Neuronal stem cell (in vitro differentiated cells): ENCODE measurements around the gene C1orf35.

ENCODE experiments used
- DNase-seq: peaks from one replicate; pipeline ENCODE4 v3.0.0-alpha.2; 2013; ENCODE audit warnings: low spot score
- H2AFZ ChIP-seq: one replicate; pipeline ENCODE4 v1.6.1; 2013; ENCODE audit warnings: mild to moderate bottlenecking, low read length, inconsistent platforms
- H2AK5ac ChIP-seq: 2 replicates; pipeline ENCODE4 v1.6.1; 2013; ENCODE audit warnings: low read depth, mild to moderate bottlenecking, inconsistent platforms, low read length, moderate library complexity, mixed read lengths
- H2BK120ac ChIP-seq: 2 replicates; pipeline ENCODE4 v1.6.1; 2013; ENCODE audit warnings: low read depth, mild to moderate bottlenecking, inconsistent platforms, low read length, moderate library complexity, mixed read lengths
- H2BK12ac ChIP-seq: one replicate; pipeline ENCODE4 v1.6.1; 2013; ENCODE audit warnings: low read length, inconsistent platforms
- H2BK15ac ChIP-seq: 2 replicates; pipeline ENCODE4 v1.6.1; 2013; ENCODE audit warnings: mild to moderate bottlenecking, low read length, inconsistent platforms, mixed read lengths
- H2BK5ac ChIP-seq: one replicate; pipeline ENCODE4 v1.6.1; 2013; ENCODE audit warnings: inconsistent platforms, mild to moderate bottlenecking, low read length, moderate library complexity
- H3K14ac ChIP-seq: one replicate; pipeline ENCODE4 v1.6.1; 2013; ENCODE audit warnings: low read length, inconsistent platforms
- H3K18ac ChIP-seq: 2 replicates; pipeline ENCODE4 v1.6.1; 2013; ENCODE audit warnings: low read length, inconsistent platforms
- H3K23ac ChIP-seq: 2 replicates; pipeline ENCODE4 v1.6.1; 2013; ENCODE audit warnings: low read depth, mild to moderate bottlenecking, mixed read lengths, low read length, inconsistent platforms; ENCODE audit not compliant: poor library complexity
- H3K27ac ChIP-seq: replicated peaks from 3 replicates; pipeline ENCODE4 v1.5.1; 2013; ENCODE audit warnings: low read length, inconsistent platforms
- H3K27me3 ChIP-seq, 3 experiments: 2 replicates each; pipeline ENCODE4 v1.6.1; 2013; ENCODE audit warnings: low read length in 3 of 3, mild to moderate bottlenecking in 2 of 3, inconsistent platforms in 1 of 3, low read depth in 1 of 3, mixed read lengths in 1 of 3, moderate library complexity in 1 of 3; ENCODE audit not compliant: control insufficient read depth in 3 of 3, insufficient read depth in 3 of 3
- H3K36me3 ChIP-seq, 2 donors: replicated peaks in 1 of 2; 2 replicates each; pipeline ENCODE4 v1.6.1; 2013; ENCODE audit warnings: low read length in 2 of 2; ENCODE audit not compliant: control insufficient read depth in 2 of 2, insufficient read depth in 2 of 2
- H3K4ac ChIP-seq: 2 replicates; pipeline ENCODE4 v1.6.1; 2013; ENCODE audit warnings: inconsistent platforms, mild to moderate bottlenecking, low read length, moderate library complexity
- H3K4me1 ChIP-seq, 2 donors: 1 replicate in 1 of 2; 2 replicates in 1 of 2; pipeline ENCODE4 v1.6.1; 2013; ENCODE audit warnings: low read length in 2 of 2, low read depth in 1 of 2; ENCODE audit not compliant: control insufficient read depth in 2 of 2, insufficient read depth in 1 of 2
- H3K4me2 ChIP-seq: one replicate; pipeline ENCODE4 v1.6.1; 2013; ENCODE audit warnings: mild to moderate bottlenecking, low read length, inconsistent platforms; ENCODE audit not compliant: insufficient read depth, poor library complexity, severe bottlenecking
- H3K4me3 ChIP-seq, 2 donors: 2 replicates each; pipeline ENCODE4 v1.5.1; 2013; ENCODE audit warnings: low read length in 2 of 2, mild to moderate bottlenecking in 2 of 2, inconsistent platforms in 1 of 2, moderate library complexity in 1 of 2
- H3K79me1 ChIP-seq: one replicate; pipeline ENCODE4 v1.6.1; 2013; ENCODE audit warnings: low read depth, mild to moderate bottlenecking, inconsistent platforms, low read length, moderate library complexity
- H3K9ac ChIP-seq: one replicate; pipeline ENCODE4 v1.6.1; 2013; ENCODE audit warnings: mild to moderate bottlenecking, low read depth, low read length, inconsistent platforms; ENCODE audit not compliant: poor library complexity
- H3K9me3 ChIP-seq, 2 donors: replicated peaks in 1 of 2; 2 replicates each; pipeline versions ENCODE3 to v1.6.1; 2013; ENCODE audit warnings: low read length in 2 of 2, mild to moderate bottlenecking in 2 of 2, inconsistent platforms in 1 of 2, low read depth in 1 of 2, mixed read lengths in 1 of 2, moderate library complexity in 1 of 2; ENCODE audit not compliant: control insufficient read depth in 2 of 2, insufficient read depth in 1 of 2
- H4K8ac ChIP-seq: one replicate; pipeline ENCODE4 v1.6.1; 2013; ENCODE audit warnings: low read depth, mild to moderate bottlenecking, inconsistent platforms, low read length, moderate library complexity
- H4K91ac ChIP-seq: one replicate; pipeline ENCODE4 v1.6.1; 2013; ENCODE audit warnings: low read length, low read depth, mild to moderate bottlenecking, inconsistent platforms; ENCODE audit not compliant: poor library complexity
- WGBS, 2 donors: extraction: QIAGEN DNeasy Blood & Tissue Kit; methylation state at CpG; one replicate each; pipeline ENCODE4 v1.1.7; 2013; ENCODE audit warnings: missing lambda C conversion rate in 2 of 2, mixed read lengths in 1 of 2; ENCODE audit not compliant: insufficient read length in 2 of 2, insufficient replicate concordance in 1 of 2; ENCODE audit errors: extremely low coverage in 2 of 2; 5-methylcytosine and 5-hydroxymethylcytosine counted together

The C1orf35 gene

DNA sequence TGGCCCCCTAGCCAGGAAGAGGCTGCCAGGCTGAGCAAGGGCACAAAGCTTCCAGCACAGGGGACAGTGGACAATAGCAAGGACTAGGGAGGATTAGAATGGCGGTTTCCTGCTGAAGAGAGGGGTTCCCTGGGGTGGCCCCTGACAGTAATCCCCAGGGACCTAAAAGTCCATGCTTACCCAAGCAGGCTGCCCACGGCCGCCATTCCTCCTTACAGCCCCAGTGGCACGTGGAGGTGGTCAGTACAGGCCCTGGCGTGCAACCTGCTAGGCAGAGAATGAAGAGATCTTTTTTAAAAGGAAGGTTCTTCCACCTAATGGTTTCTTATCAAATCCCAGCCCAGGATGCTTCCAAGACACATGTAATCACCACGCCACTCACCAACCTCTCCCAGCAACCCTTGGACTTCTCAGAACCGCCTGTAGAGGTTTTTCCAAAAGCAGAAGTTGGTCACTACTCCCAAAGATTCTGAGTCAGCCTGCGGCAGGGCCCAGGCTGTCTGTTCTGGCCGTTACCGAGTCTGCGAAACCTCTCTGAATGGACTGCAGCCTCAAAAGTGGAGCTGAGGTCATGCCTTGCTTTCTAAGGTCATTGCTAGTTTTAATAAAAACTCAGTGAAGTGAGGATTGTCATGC, 5.0 kb upstream of the C1orf35 start:
- Histone ChIP-seq H4K8ac (no peak overlapping the region), H2AK5ac (peak overlapping the region; percentile 98), H2BK15ac (no peak overlapping the region), H3K36me3 (peaks cover 18 to 35% of the 10 kb centered on the region in 2 donors), H2BK12ac (no peak overlapping the region), H3K4me1 (peaks cover 8 to 13% of the 10 kb centered on the region in 2 donors), H3K9ac (no peak overlapping the region), H2BK120ac (no peak overlapping the region), H3K27me3 (peaks cover 0 to 2% (median 0%) of the 10 kb centered on the region in 3 experiments), H3K79me1 (peaks cover 16% of the 10 kb centered on the region), H3K18ac (no peak overlapping the region), H3K23ac (no peak overlapping the region), H3K4ac (no peak overlapping the region), H3K4me2 (peak overlapping the region; percentile 92), H3K9me3 (no peaks in the 10 kb centered on the region), H3K4me3 (peak overlapping the region; percentile 86 to 98), H3K27ac (no peak overlapping the region), H2BK5ac (no peak overlapping the region), H4K91ac (no peak overlapping the region), H2AFZ (no peak overlapping the region), H3K14ac (no peak overlapping the region)
- WGBS, 2 donors = no CpG with 5 or more reads among the region's 11 CpGs
- no peak for DNase-seq

DNA sequence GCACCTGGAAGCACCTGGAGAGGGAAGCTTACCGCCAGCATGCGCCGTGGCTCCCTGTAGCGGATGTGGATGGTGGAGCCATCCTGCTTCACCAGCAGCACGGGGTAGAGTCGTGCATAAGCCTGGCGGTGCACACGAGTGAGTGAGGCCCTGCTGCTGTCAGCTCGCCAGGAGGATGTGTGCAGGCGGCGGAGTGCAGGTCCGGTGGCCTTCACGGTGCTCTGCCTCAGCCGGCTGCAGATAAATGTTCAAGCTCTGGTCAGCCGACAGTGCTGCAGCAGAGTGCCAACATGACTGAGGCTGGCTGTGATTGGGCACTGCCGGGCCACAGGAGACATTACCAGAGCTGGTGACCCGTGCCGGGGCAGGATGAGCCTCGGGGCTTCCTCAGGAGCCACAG, 4.5 kb upstream of the C1orf35 start:
- H3K27me3 ChIP-seq = peaks cover 0 to 2% (median 0%) of the 10 kb centered on the region in 3 experiments
- H3K4me1 ChIP-seq = peaks cover 8 to 13% of the 10 kb centered on the region in 2 donors
- H2BK5ac ChIP-seq = no peak overlapping the region
- H3K14ac ChIP-seq = no peak overlapping the region
- no peak overlapping the region for H2BK120ac ChIP-seq
- peaks cover 18 to 35% of the 10 kb centered on the region in 2 donors for H3K36me3 ChIP-seq
- H2AFZ ChIP-seq = no peak overlapping the region
- H3K18ac ChIP-seq = no peak overlapping the region
- no peak overlapping the region for H3K27ac ChIP-seq
- no peak overlapping the region for H3K9ac ChIP-seq
- no peak overlapping the region for H2BK12ac ChIP-seq
- WGBS, 2 donors = no CpG with 5 or more reads among the region's 19 CpGs
- peaks cover 18% of the 10 kb centered on the region for H3K79me1 ChIP-seq
- H3K4me2 ChIP-seq = no peak overlapping the region
- no peak for DNase-seq
- no peak overlapping the region for H4K8ac ChIP-seq
- H3K4ac ChIP-seq = no peak overlapping the region
- H3K9me3 ChIP-seq = no peaks in the 10 kb centered on the region
- no peak overlapping the region for H3K23ac ChIP-seq
- no peak overlapping the region for H2AK5ac ChIP-seq
- H4K91ac ChIP-seq = no peak overlapping the region
- peak overlapping the region in 1 of 2 donors; percentile 86 for H3K4me3 ChIP-seq
- no peak overlapping the region for H2BK15ac ChIP-seq

DNA sequence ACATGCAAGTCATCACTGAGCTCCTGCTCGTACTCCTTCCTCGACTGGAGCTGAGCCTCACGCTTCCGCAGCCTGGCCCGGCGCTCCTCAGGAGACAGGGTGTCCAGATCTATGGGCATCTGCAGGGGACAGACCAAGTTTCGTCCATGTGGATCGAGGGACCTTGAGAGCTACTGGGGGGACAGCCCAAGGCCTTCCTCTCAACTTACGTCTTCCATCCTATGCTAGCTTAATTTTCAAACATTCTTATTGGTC, 3.6 kb upstream of the C1orf35 start:
- Histone ChIP-seq H2BK12ac (no peak overlapping the region), H3K4me2 (no peak overlapping the region), H4K91ac (no peak overlapping the region), H2BK5ac (no peak overlapping the region), H3K27me3 (peaks cover 0 to 2% (median 0%) of the 10 kb centered on the region in 3 experiments), H2AFZ (no peak overlapping the region), H3K4me1 (peaks cover 8 to 13% of the 10 kb centered on the region in 2 donors), H2BK15ac (no peak overlapping the region), H3K18ac (no peak overlapping the region), H3K23ac (no peak overlapping the region), H4K8ac (no peak overlapping the region), H3K36me3 (peaks cover 18 to 35% of the 10 kb centered on the region in 2 donors), H3K4ac (no peak overlapping the region), H3K9ac (no peak overlapping the region), H3K9me3 (no peaks in the 10 kb centered on the region), H3K4me3 (no peak overlapping the region), H2BK120ac (no peak overlapping the region), H3K27ac (no peak overlapping the region), H2AK5ac (no peak overlapping the region), H3K79me1 (peaks cover 25% of the 10 kb centered on the region), H3K14ac (no peak overlapping the region)
- no CpG with 5 or more reads among the region's 9 CpGs for WGBS, 2 donors
- no peak for DNase-seq

DNA sequence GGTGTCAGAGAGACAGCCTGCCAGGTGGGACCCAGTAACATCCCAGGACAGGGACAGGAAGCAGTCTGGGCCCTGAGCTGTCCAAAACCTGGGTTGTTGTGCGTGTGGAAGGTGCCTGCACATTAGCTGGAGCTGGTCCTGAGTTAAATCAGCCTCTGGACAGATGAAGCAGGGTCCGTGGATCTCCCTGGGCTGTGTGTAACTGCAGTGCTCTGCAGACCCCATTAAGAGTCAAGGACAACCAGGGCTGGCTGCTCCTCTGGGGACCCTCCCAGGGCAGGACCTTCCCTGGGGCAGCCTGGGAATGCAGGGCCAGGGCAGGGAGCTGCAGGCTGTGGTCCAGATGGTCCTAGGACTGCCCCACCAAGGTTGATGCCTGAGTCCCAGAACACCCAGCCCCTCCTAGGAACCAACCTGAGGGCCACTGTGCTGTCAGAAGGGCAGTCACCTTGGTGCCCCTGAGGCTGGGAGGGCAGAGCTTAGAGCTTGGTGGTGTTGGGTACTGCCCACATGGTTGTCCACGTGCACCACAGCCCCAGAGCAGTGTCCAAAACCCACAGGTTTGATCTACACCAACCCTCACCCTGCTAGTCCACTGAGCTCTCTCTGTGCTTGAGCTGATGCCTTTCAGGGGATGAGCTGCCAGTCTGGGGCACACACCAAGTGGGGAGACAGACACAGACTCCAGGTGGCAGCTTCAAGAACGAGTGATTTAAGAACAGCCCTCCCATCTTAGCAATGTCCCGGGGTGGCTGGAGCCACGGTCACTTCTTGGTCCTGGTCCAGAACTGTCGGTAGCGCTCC, 3.1 kb upstream of the C1orf35 start:
- H2AFZ ChIP-seq = no peak overlapping the region
- no peak overlapping the region for H3K9ac ChIP-seq
- no peak overlapping the region for H2BK120ac ChIP-seq
- peaks cover 18 to 39% of the 10 kb centered on the region in 2 donors for H3K36me3 ChIP-seq
- no peak overlapping the region for H3K27ac ChIP-seq
- H3K79me1 ChIP-seq = peaks cover 28% of the 10 kb centered on the region
- H3K27me3 ChIP-seq = peaks cover 0 to 2% (median 0%) of the 10 kb centered on the region in 3 experiments
- no peak overlapping the region for H3K4me2 ChIP-seq
- H2BK5ac ChIP-seq = no peak overlapping the region
- H3K4me1 ChIP-seq = peaks cover 8 to 13% of the 10 kb centered on the region in 2 donors
- no peak overlapping the region for H4K91ac ChIP-seq
- no peaks in the 10 kb centered on the region for H3K9me3 ChIP-seq
- no peak overlapping the region for H3K23ac ChIP-seq
- H3K18ac ChIP-seq = no peak overlapping the region
- no peak overlapping the region for H2BK12ac ChIP-seq
- H2BK15ac ChIP-seq = no peak overlapping the region
- H3K14ac ChIP-seq = no peak overlapping the region
- H3K4ac ChIP-seq = no peak overlapping the region
- no peak overlapping the region for H4K8ac ChIP-seq
- DNase-seq = no peak
- WGBS, 2 donors = no CpG with 5 or more reads among the region's 8 CpGs
- H3K4me3 ChIP-seq = peak overlapping the region in 1 of 2 donors; percentile 2
- H2AK5ac ChIP-seq = no peak overlapping the region
